GM19240 (cell line): ENCODE data around the gene RC3H1.
A peak's percentile ranks its signal among the peaks of the same experiment; 100 is the strongest.
"Not testable (repeated sequence)": the region's sequence is repeated elsewhere in the genome, so short reads cannot be mapped to it uniquely, and the experiment has no call there.

ENCODE experiments used
- DNase-seq: peaks from one replicate; pipeline ENCODE4 v3.0.0; 2011; ENCODE audit warnings: low spot score; ENCODE audit not compliant: insufficient read length

RC3H1 gene

GRCh38 chr1:174022976-174023277, 770 bp upstream of the RC3H1 start:
- no peak for DNase-seq

GRCh38 chr1:174021591-174022079, 522 bp downstream of the RC3H1 start:
- DNase-seq: no peak

GRCh38 chr1:174018565-174018964, 3.6 kb downstream of the RC3H1 start:
- DNase-seq: no peak

DNA sequence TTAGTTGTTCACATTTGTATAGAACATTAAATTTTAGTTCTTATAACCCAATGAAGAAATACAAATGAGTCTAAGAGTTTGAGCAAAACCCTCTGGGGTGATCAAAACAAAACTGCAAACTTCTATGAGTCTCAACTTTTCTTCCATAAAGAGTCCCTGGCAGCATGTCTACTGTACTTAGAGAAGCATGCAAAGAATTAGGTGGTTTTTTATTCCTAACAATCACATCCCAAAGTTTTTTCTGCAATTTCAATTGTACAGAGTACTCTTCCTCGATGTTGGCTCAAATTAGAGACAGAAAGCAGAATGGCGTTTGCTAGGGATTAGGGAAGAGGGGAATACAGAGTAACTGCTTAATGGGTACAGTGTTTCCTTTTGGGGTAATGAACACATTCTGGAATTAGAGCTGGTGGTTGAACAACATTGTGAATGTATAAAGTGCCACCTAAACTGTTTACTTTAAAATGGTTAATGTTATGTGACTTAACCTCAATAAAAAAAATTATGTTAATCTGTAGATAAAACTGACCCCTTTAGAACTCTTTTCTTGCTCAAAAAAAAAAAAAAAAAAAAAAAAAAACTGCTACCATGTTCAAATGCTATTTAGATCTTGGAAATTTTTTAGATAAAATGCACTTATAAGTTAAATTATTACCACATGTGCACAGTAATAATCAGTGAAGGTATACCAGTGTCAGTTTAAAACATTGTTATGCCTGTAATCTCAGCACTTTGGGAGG, 4.8 kb downstream of the RC3H1 start:
- no peak for DNase-seq

DNA sequence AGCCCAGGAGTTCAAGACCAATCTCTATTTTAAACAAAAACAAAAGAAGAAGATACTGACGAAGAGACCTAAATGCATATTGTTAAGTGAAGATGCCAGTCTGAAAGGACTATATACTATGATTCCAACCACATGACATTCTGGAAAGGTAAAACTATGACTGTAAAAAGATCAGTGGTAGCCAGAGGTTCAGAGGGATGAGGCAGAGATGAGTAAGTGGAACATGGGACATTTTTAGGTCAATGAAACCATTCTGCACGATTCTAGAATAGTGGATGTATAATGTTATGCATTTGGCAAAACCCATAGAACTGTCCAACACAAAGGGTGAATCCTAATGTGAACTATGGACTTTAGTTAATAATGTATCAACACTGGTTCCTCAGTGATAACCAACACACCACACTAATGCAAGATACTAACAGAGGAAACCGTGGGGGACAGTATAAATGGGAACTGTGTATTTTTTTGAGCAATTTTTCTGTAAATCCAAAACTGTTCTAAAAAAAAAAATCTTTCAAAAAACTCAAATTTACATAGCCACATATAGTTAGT, 8.2 kb downstream of the RC3H1 start:
- DNase-seq: no peak

- DNase-seq: no peak
Observed at GRCh38 chr1:174008979-174009378, 13.2 kb downstream of the RC3H1 start.

GRCh38 chr1:174008269-174008668, 13.9 kb downstream of the RC3H1 start:
- DNase-seq: no peak

DNA sequence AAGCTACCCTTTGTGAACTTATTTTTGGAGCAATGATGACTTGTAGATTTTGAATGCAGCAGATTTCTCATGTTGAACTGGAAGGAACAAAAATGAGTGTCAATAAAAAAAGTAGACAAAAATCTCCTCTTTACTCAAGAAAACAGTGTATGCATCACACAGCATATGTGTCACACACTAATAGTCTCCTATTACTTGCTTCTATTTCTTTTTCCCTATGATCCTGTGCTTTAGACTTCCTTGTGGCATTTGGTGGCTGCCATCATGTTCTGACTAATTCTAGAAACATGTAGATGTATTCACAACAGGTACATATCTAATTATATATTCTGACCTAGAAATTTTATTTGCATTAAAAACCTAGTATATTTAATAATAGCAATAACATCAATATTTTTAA, 14.3 kb downstream of the RC3H1 start:
- no peak for DNase-seq

- DNase-seq: peak; percentile 16
Observed at GRCh38 chr1:174005032-174005431, 17.1 kb downstream of the RC3H1 start.

DNA sequence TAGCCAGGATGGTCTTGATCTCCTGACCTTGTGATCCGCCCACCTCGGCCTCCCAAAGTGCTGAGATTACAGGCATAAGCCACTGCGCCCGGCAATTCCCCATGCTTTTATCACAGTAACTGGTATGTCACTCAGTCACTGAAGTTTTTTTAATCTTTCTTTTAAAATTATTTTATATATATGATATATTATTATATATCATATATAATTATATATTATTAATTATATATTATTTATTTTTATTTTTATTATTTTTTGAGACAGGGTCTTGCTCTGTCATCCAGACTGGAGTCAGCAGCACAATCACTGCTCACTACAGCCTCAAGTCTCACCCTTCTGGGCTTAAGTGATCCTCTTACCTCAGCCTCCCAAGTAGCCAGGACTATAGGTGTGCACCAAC, 18.3 kb downstream of the RC3H1 start:
- no peak for DNase-seq

- DNase-seq: no peak
Observed at GRCh38 chr1:174001573-174001972, 20.6 kb downstream of the RC3H1 start.

DNA sequence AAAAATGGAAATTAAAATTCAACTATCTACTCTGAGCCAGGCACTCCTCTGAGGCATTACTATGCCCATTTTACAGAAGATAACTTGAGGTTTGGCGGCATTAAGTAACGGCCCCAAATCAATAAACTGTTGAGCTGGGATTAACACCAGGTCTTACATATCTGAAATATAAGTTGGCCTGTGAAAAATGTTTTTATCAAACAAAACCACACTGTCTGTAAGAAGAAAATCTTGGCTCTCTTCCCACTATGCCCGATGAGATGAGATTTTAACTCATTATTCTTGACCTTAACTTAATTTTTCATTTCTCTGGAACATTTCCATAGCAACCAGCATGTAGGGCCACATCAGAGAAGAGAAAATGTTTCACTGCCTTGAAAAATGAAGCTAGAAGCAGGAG, 21.8 kb downstream of the RC3H1 start:
- DNase-seq: no peak

GRCh38 chr1:173997791-173998190, 24.4 kb downstream of the RC3H1 start:
- DNase-seq: no peak

GRCh38 chr1:173996995-173997394, 25.2 kb downstream of the RC3H1 start:
- no peak for DNase-seq

- no peak for DNase-seq
Observed at GRCh38 chr1:173995475-173995874, 26.7 kb downstream of the RC3H1 start.

DNA sequence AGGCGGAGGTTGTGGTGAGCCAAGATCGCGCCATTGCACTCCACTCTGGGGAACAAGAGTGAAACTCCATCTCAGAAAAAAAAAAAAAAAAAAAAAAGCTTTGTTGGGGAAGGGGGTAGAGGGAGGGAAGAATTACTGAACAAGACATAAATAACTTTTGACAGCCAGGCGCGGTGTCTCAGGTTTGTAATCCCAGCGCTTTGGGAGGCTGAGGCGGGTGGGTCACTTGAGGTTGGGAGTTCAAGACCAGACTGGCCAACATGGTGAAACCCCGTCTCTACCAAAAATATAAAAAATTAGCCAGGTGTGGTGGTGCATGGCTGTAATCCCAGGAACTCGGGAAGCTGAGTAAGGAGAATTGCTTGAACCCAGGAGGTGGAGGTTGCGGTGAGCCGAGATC, 28.2 kb downstream of the RC3H1 start:
- DNase-seq: not testable (repeated sequence)

GRCh38 chr1:173988068-173988467, 34.1 kb downstream of the RC3H1 start:
- no peak for DNase-seq

- no peak for DNase-seq
Observed at GRCh38 chr1:173986951-173987350, 35.2 kb downstream of the RC3H1 start.

- no peak for DNase-seq
Observed at GRCh38 chr1:173970252-173970651, 51.9 kb downstream of the RC3H1 start.

DNA sequence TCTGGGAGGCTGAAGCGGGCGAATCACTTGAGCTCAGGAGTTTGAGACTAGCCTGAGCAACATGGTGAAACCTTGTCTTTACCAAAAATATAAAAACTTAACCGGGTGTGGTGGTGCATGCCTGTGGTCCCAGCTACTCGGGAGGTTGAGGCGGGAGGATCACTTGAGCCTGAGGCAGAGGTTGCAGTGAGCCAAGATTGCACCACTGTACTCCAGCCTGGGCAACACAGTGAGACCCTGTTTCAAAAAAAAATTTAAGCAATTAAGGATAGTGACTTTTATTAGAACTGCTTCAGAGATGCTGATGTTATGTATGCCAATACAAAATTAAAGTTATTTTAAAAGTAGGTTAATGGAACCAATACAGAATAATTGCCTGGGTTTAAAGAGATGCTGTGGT, 56.3 kb downstream of the RC3H1 start:
- DNase-seq: not testable (repeated sequence)

DNA sequence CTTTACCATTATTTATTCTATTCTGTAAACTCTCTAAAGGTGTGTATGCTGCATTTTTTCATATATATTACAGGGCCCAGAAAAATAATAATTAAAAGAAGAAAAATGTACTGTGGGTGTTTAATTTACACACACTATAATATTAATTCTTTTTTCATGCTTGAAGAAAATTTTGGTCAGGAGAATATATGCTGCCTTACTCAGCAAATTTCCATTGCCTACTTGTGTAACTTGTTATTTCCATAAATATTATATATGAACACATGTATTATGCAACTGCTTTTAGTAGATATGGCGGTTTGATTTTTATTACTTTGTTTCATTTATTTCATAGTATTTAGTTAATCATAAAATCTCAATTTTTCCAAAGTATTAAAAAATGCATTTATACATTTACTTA, 58.7 kb downstream of the RC3H1 start:
- DNase-seq: no peak

GRCh38 chr1:173960625-173961024, 61.5 kb downstream of the RC3H1 start:
- DNase-seq: no peak

GRCh38 chr1:173954179-173954578, 68.0 kb downstream of the RC3H1 start:
- DNase-seq: no peak
